Measurements from ENCODE around the gene TTC17.

GRCh38 chr11:43408277-43408676 lies 49.6 kb downstream of the TTC17 start:
- no peak for TF ChIP-seq CTCF (IDR thresholded peaks at IDR 0.05; ENCODE audit: insufficient read depth, low read depth, low read length)
- no peak for TF ChIP-seq EZH2 (IDR thresholded peaks at IDR 0.05; ENCODE audit: insufficient read depth, low read length)

All from astrocyte (in vitro differentiated cells and primary cell).